ENCODE data around the gene ANK2.

GRCh38 chr4:113094802-113095201 lies 45.3 kb downstream of the ANK2 start:
- TF ChIP-seq CTCF (IDR thresholded peaks at IDR 0.05; ENCODE audit: low read length) (peak; percentile 52), EZH2 (IDR thresholded peaks at IDR 0.05; ENCODE audit: borderline replicate concordance, low read length) (no peak)

Measured in OCI-LY1 (cell line).